NCI-H82 (cell line): Measurements from ENCODE around the gene CENPX.
"Not testable (repeated sequence)": the region's sequence is repeated elsewhere in the genome, so short reads cannot be mapped to it uniquely, and the experiment has no call there.

Experiments
- DNase-seq: peaks from one replicate; lab custom pipeline; 2025; lab: John Stamatoyannopoulos, UW

CENPX gene

GRCh38 chr17:81998212-81998611 is 24.5 kb downstream of the CENPX start:
- DNase-seq: no peak

GRCh38 chr17:81996757-81997441 is 25.8 kb downstream of the CENPX start:
- no peak for DNase-seq

- DNase-seq: no peak
Measured at GRCh38 chr17:81996232-81996756, 26.4 kb downstream of the CENPX start.

DNA sequence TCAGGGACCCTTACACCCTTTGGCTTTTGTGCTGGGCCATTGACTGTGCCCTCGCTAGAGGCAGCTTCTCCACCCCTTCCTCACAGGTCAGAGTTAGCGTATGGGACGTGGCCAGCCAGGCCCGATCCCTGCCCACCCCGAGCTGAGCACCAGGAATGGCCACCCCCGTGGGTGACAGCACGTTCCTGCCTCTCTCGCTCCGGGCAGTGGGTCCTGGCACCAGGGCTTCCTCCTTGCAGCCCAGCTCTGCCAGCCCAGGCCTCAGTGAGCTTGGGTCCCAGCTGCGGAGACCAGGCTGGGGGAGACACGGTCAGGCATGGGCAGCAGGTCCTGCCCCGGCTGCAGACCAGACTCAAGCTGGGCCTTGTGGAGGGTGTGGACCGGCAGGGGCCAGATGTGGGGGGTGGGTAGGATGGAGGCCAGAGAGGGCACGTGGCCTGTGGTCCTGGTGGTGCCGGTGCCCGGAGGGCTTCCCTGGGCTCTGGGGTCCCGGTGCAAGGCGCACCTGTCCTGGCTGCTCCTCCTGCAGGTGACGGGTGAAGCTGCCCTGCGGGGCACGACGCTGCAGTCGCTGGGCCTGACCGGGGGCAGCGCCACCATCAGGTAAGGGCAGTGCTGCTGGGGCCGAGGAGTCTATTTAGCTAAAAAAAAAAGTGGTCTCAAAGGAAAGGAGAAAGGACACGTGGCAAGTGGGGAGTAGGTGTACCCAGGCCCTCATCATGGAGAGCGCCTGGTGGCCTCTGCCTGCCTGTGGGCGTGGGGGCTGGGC is 27.0 kb downstream of the CENPX start:
- DNase-seq: no peak

- no peak for DNase-seq
Measured at GRCh38 chr17:81994593-81995462, 27.9 kb downstream of the CENPX start.

GRCh38 chr17:81993729-81994592 is 28.7 kb downstream of the CENPX start:
- DNase-seq: no peak

DNA sequence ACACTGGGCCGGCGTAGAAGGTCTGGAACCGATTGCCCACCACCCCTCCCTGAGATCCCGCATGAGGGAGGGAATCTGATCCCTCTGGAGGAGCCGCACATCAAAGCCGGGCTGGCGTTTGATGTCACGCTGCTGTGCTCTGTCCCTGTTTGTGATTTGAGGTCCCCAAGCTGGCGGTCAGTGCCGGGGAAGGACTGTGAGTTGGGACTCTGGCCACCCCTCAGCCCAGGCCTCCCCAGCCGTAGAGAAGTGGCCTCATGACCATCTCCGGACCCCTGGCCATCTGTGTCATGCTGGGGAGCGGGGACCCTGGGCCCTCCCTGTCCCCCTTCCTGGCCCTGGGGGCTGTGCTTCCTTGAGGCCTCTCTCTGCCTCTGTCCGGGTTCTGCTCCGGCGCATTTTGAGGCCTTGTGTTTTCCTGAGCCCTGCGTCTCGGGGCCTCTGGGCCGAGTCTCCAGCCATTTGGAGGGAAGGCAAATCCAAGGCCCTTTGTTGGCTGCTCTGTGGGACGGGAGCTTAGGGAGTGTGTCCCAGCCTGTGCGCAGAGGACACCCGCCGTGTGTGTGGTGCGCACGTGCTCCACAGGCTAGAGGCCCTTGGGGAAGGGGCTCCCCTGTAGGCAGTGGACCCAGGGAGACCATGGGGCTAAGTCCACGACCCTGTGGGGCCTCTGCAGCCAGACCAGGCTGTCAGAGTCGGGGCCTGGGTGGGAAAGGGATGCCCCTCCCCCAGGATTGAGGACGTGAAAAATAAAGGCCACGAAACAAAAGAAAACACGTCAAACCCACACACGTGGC is 30.2 kb downstream of the CENPX start:
- no peak for DNase-seq

GRCh38 chr17:81991684-81992305 is 30.9 kb downstream of the CENPX start:
- DNase-seq: no peak

DNA sequence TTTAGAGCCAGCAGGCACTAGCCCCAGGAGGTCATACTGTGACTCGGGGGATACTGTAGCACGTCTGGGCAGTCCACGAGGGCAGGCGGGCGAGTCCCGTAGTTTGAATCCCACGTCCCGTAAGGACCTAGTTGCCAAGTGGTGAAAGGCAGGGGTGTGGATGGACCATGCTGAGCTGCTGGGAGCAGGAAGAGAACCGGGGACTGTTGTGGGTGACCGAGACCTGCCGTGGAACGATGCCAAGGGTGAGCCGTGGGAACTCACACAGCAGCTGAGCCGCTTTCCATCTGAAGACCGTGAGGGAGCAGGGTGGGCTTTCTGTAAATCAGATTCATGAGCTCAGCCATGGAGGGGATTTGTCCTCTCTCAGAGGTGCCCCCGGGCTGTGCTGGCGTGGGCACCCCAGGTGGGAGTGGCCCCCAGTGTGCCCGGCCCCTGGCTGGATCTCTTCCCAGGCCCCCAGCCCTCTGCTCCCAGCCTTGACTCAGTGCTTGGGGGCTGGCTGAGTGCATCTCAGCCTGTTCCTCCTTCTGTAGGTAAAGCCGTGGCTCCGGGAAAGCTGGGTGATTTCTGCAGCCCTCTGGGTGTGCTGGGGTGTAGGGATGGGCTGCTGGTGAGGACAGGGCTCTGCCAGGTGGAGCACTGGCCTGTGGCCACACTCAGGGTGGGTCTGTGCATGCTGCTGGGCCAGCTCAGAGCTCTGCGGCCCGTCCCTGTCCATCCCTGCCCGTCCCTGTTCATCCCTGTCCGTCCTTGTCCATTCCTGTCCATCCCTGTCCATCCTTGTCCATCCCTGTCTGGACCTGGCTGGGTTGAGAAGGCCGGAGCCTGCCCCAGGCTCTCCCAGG is 31.6 kb downstream of the CENPX start:
- no peak for DNase-seq

DNA sequence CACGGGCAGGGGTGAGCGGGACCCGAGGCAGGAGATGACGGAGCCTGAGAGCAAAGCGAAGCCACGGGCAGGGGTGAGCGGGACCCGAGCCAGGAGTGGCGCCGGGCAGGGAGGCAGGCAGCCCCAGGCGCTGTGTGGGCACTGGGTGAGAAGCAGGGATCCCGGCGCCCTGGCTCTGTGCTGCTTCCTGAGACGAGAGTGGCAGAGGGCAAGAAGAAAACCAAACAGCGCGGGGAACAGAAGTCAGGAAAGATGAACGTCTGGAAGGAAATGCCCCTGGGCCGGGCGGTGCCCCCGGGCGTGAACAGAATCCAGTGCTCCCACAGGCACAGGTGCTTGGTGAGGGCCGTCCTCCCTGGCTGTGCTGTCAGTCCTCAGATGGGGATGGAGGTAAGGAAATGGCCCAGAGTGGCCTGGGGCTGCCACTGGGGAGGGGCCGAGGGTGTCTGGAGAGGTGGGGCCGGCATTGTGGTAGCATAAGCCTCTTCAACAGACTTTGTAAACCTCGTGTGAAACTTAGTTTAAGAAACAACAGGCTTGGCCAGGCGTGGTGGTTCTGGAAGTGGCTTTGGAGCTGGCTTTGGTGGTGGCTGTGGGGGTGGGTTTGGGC is 35.4 kb downstream of the CENPX start:
- no peak for DNase-seq

DNA sequence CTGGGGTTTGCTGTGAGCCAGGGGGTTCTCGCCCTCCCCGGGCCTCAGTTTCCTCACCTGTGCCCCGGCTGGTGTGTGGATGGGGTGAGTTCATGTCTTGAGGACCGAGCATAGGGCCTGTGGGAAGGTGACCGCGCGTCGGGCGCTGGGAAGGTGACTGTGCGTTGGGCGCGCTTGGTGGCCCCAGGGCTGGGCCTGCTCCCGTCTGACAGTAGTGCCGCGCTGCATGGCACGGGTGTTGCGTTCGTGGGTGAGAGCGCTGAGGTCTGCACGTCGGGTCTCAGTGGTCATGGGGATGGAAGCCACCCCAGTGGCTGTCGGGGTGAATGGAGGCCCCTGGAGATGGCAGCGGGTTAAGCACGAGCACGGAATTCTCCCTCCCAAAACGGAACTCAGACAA is 36.1 kb downstream of the CENPX start:
- no peak for DNase-seq

DNA sequence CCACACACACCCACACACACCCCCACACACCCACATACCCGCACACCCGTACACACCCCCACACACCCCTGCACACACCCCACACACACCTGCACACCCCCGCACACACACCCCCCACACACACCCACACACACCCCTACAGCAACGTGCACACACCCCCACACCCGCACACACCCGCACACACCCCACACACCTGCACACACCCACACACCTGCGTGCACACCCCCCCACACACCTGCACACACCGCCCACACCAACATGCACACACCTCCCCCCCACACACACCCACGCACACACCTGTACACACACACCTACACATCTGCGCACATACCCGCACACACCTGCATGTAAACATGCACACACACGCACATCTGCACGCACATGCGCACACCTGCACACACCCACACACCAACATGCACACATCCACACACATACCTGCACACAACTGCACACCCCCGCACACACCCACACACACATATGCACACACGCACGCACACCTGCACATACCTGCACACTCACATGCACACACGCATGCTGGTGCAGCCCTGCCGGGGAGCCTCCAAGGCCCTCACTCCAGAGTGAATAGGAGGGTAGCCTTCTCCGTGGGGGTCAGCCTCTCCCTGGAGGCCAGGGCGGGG is 37.8 kb downstream of the CENPX start:
- no peak for DNase-seq

GRCh38 chr17:81983639-81984373 is 38.9 kb downstream of the CENPX start:
- no peak for DNase-seq

GRCh38 chr17:81983011-81983638 is 39.6 kb downstream of the CENPX start:
- no peak for DNase-seq

DNA sequence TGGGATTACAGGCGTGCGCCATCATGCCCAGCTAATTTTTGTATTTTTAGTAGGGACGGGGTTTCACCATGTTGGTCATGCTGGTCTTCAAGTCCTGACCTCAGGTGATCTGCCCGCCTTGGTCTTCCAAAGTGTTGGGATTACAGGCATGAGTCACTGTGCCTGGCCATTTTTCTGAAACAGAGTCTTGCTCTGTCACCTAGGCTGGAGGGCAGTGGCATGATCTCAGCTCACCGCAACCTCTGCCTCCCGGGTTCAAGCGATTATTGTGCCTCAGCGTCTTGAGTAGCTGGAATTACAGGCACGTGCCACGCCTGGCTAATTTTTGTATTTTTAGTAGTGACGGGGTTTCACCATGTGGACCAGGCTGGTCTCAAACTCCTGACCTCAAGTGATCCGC is 41.2 kb downstream of the CENPX start:
- not testable (repeated sequence) for DNase-seq

- no peak for DNase-seq
Measured at GRCh38 chr17:81980707-81981343, 41.9 kb downstream of the CENPX start.

GRCh38 chr17:81980122-81980521 is 42.6 kb downstream of the CENPX start:
- no peak for DNase-seq
